Chondrocyte (in vitro differentiated cells): ENCODE data around the gene MPLKIP. TPM values are rescaled to one million over a fixed set of nuclear protein-coding genes. Genes with fewer than 3 reads are reported as not detected.
"Not testable (repeated sequence)": the region's sequence is repeated elsewhere in the genome, so short reads cannot be mapped to it uniquely, and the experiment has no call there.

Source experiments
- DNase-seq: peaks from one replicate; pipeline ENCODE4 v3.0.0; 2021; ENCODE audit warnings: mixed read lengths, low spot score
- H3K27ac Mint-ChIP-seq: one replicate; pipeline ENCODE4 v1.8.0; 2021; ENCODE audit warnings: mild to moderate bottlenecking, moderate library complexity, mixed read lengths; ENCODE audit not compliant: unreplicated experiment
- H3K27me3 Mint-ChIP-seq: 2 replicates; pipeline ENCODE4 v1.8.0; 2021; ENCODE audit warnings: low read depth, mixed read lengths
- H3K36me3 Mint-ChIP-seq: 2 replicates; pipeline ENCODE4 v1.8.0; 2021; ENCODE audit warnings: low read depth, mixed read lengths
- H3K4me1 Mint-ChIP-seq: 2 replicates; pipeline ENCODE4 v1.8.0; 2021; ENCODE audit warnings: low read depth, mild to moderate bottlenecking, mixed read lengths
- H3K4me3 Mint-ChIP-seq: one replicate; pipeline ENCODE4 v1.8.0; 2021; ENCODE audit warnings: mild to moderate bottlenecking, moderate library complexity, mixed read lengths; ENCODE audit not compliant: unreplicated experiment
- H3K9me3 Mint-ChIP-seq: 2 replicates; pipeline ENCODE4 v1.8.0; 2021; ENCODE audit warnings: low read depth, mixed read lengths
- CTCF ChIP-seq: fragments of 200-600 bp; sonication (generic); IDR thresholded peaks from 2 replicates; pipeline ENCODE4 v1.5.0; 2021; ENCODE audit warnings: antibody characterized with exemption, mild to moderate bottlenecking, moderate library complexity
- total RNA-seq: library from RNA; stranded (reverse); gene quantifications from 3 replicates; pipeline ENCODE4 v1.2.1, GENCODE V29; 2021

Gene MPLKIP
- total RNA-seq, 1 donor from 2014 or later = 48.4 TPM

- Mint-ChIP-seq H3K4me1 (peaks cover 13% of the 10 kb centered on the region), H3K27ac (no peak overlapping the region), H3K4me3 (no peak overlapping the region), H3K27me3 (no peaks in the 10 kb centered on the region), H3K36me3 (peaks cover 5% of the 10 kb centered on the region), H3K9me3 (no peaks in the 10 kb centered on the region)
- TF ChIP-seq CTCF = no peak
- DNase-seq = no peak
Observed at GRCh38 chr7:40148671-40149070, 14.2 kb upstream of the MPLKIP start.

- H3K9me3 Mint-ChIP-seq, H3K4me3 Mint-ChIP-seq, H3K27me3 Mint-ChIP-seq, H3K36me3 Mint-ChIP-seq, DNase-seq: not testable (repeated sequence)
- H3K27ac Mint-ChIP-seq = peak overlapping the region; percentile 15
- peaks cover 13% of the 10 kb centered on the region for H3K4me1 Mint-ChIP-seq
Observed at GRCh38 chr7:40148247-40148580, 13.8 kb upstream of the MPLKIP start.

GRCh38 chr7:40147371-40148246 is 13.2 kb upstream of the MPLKIP start:
- H3K27me3 Mint-ChIP-seq = no peaks in the 10 kb centered on the region
- H3K9me3 Mint-ChIP-seq = no peaks in the 10 kb centered on the region
- peak; percentile 59 for TF ChIP-seq CTCF
- H3K4me3 Mint-ChIP-seq = peak overlapping the region; percentile 31
- peaks cover 13% of the 10 kb centered on the region for H3K4me1 Mint-ChIP-seq
- peaks cover 5% of the 10 kb centered on the region for H3K36me3 Mint-ChIP-seq
- DNase-seq = no peak
- H3K27ac Mint-ChIP-seq = peak overlapping the region; percentile 68

- H3K36me3 Mint-ChIP-seq, DNase-seq, H3K9me3 Mint-ChIP-seq, H3K4me3 Mint-ChIP-seq, H3K27ac Mint-ChIP-seq, H3K27me3 Mint-ChIP-seq: not testable (repeated sequence)
- H3K4me1 Mint-ChIP-seq = peaks cover 13% of the 10 kb centered on the region
Observed at GRCh38 chr7:40145596-40146130, 11.2 kb upstream of the MPLKIP start.

- H3K9me3 Mint-ChIP-seq, H3K4me3 Mint-ChIP-seq, H3K27ac Mint-ChIP-seq, H3K4me1 Mint-ChIP-seq, DNase-seq, H3K36me3 Mint-ChIP-seq, H3K27me3 Mint-ChIP-seq: not testable (repeated sequence)
Observed at GRCh38 chr7:40141916-40142315, 7.5 kb upstream of the MPLKIP start.

- H3K27me3 Mint-ChIP-seq, DNase-seq, H3K9me3 Mint-ChIP-seq, H3K36me3 Mint-ChIP-seq, H3K27ac Mint-ChIP-seq, H3K4me3 Mint-ChIP-seq: not testable (repeated sequence)
- peaks cover 16% of the 10 kb centered on the region for H3K4me1 Mint-ChIP-seq
Observed at GRCh38 chr7:40139891-40140290, 5.5 kb upstream of the MPLKIP start.

- no peak overlapping the region for H3K4me3 Mint-ChIP-seq
- peaks cover 16% of the 10 kb centered on the region for H3K4me1 Mint-ChIP-seq
- no peak for DNase-seq
- no peaks in the 10 kb centered on the region for H3K27me3 Mint-ChIP-seq
- no peak overlapping the region for H3K27ac Mint-ChIP-seq
- H3K36me3 Mint-ChIP-seq = peaks cover 4% of the 10 kb centered on the region
- TF ChIP-seq CTCF = no peak
- H3K9me3 Mint-ChIP-seq = no peaks in the 10 kb centered on the region
Observed at GRCh38 chr7:40138973-40139372, 4.6 kb upstream of the MPLKIP start.
